Epithelial cell of proximal tubule (primary cell): ENCODE measurements around the gene TPRN. TPM values are rescaled to one million over a fixed set of nuclear protein-coding genes. Genes with fewer than 3 reads are reported as not detected.

Experiments used
- DNase-seq: peaks from one replicate; pipeline ENCODE4 v3.0.0-alpha.2; 2011; ENCODE audit warnings: low read depth
- H3K4me3 ChIP-seq: 2 replicates; pipeline ENCODE4 v1.5.1; 2011; ENCODE audit warnings: low read depth, mild to moderate bottlenecking, low read length
- total RNA-seq: library from RNA; depleted of rRNA; stranded (reverse); fragments of >200 nt; gene quantifications from 2 replicates; pipeline ENCODE4 v1.2.3, GENCODE V29; 2015
- TF ChIP-seq, protein P1 (sequence below): conservative IDR thresholded peaks from 2 replicates; pipeline ENCODE4 v1.5.1; 2012; ENCODE audit warnings: low read depth, mild to moderate bottlenecking, low read length

Gene TPRN, protein sequence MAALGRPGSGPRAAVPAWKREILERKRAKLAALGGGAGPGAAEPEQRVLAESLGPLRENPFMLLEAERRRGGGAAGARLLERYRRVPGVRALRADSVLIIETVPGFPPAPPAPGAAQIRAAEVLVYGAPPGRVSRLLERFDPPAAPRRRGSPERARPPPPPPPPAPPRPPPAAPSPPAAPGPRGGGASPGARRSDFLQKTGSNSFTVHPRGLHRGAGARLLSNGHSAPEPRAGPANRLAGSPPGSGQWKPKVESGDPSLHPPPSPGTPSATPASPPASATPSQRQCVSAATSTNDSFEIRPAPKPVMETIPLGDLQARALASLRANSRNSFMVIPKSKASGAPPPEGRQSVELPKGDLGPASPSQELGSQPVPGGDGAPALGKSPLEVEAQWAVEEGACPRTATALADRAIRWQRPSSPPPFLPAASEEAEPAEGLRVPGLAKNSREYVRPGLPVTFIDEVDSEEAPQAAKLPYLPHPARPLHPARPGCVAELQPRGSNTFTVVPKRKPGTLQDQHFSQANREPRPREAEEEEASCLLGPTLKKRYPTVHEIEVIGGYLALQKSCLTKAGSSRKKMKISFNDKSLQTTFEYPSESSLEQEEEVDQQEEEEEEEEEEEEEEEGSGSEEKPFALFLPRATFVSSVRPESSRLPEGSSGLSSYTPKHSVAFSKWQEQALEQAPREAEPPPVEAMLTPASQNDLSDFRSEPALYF
- total RNA-seq, result 10.5 and 13.5 TPM in 2 replicates

DNA sequence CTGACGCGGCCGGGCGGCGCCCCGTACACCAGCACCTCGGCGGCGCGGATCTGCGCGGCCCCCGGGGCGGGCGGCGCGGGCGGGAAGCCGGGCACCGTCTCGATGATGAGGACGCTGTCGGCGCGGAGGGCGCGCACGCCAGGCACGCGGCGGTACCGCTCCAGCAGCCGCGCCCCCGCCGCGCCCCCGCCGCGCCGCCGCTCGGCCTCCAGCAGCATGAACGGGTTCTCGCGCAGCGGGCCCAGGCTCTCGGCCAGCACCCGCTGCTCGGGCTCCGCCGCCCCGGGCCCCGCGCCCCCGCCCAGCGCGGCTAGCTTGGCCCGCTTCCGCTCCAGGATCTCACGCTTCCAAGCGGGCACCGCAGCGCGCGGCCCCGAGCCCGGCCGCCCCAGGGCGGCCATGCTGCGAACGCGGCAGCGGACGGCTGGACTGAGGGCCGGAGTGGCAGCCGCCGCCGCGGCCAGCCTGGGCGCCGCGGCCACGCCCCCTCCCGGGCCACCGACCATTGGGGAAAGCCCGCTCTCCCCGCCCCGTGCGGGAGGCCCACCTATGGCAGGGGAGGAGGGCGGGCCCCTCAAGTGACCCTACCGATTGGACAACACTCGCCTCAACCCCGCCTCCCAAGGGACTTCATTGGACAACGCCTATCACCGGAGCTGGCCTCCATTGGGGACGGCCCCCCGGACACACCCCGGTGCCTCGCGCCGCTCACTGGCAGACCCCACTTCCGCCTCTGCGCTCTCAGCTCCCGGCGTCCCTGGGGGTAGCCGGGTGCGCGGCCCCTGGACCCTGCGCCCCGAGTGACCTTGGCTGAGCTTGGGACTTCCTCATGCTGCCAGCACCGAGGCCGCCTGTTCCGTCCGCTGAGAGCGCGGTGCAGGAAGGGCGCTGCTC lies at the start of gene TPRN:
TSS of gene TPRN (minus strand) at position 431 of the 894 bp plus-strand sequence. CDS start at position 401, 30 bp downstream.
- peak within 1 kb of the TSS; percentile 65 for H3K4me3 ChIP-seq
- DNase-seq, result peak; percentile 74
- TF ChIP-seq, protein P1, sequence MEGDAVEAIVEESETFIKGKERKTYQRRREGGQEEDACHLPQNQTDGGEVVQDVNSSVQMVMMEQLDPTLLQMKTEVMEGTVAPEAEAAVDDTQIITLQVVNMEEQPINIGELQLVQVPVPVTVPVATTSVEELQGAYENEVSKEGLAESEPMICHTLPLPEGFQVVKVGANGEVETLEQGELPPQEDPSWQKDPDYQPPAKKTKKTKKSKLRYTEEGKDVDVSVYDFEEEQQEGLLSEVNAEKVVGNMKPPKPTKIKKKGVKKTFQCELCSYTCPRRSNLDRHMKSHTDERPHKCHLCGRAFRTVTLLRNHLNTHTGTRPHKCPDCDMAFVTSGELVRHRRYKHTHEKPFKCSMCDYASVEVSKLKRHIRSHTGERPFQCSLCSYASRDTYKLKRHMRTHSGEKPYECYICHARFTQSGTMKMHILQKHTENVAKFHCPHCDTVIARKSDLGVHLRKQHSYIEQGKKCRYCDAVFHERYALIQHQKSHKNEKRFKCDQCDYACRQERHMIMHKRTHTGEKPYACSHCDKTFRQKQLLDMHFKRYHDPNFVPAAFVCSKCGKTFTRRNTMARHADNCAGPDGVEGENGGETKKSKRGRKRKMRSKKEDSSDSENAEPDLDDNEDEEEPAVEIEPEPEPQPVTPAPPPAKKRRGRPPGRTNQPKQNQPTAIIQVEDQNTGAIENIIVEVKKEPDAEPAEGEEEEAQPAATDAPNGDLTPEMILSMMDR, result no peak

DNA sequence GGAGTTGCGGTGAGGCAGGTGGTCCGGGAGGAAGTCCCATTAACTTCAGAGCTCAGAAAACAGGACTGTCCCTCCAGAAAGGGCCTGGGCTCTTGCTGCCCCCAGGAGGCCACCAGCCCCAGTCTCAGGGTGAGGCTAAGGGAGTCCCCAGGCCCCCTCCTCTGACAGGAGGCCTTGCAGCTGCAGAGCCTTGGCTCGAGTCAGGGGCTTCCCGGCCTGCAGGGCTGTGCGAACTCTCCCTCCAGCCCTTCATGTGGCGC lies 47.3 kb upstream of the TPRN start:
- no peak for DNase-seq
- TF ChIP-seq, protein P1, result no peak
- H3K4me3 ChIP-seq, result no peak overlapping the region

DNA sequence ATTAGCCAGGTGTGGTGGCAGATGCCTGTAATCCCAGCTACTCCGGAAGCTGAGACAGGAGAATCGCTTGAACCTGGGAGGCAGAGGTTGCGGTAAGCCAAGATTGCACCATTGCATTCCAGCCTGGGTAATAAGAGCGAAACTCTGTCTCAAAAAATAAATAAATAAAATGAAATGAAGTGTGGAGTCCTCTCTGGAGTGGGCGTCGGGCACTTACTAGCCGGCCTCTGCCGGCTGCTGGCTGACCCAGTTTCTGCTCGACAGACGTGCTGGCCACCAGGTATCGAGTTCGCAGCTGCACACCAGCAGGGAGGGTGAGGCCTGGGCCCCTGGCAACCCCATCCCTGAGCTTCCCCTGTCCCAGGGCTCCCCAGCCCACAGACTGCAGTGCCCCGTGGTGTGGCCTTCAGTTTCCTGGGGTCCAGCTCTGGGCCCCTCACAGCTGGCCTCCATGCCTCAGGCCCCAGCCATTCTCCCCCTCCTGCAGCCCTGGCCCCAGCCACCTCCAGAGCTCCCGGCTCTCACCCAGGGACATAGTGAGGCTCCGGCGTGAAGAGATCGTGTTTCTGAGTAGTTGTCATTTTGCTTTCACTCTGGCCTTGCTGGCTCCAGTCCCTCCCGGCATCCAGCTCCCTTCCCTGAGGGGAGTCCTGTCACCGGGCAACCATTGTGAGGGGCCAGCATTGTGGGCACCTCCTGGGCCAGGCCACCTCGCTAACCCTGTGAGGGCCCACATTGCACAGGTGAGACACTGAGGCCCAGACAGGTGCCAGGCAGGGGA lies 46.8 kb upstream of the TPRN start:
- TF ChIP-seq, protein P1, result no peak
- no peak overlapping the region for H3K4me3 ChIP-seq
- no peak for DNase-seq

DNA sequence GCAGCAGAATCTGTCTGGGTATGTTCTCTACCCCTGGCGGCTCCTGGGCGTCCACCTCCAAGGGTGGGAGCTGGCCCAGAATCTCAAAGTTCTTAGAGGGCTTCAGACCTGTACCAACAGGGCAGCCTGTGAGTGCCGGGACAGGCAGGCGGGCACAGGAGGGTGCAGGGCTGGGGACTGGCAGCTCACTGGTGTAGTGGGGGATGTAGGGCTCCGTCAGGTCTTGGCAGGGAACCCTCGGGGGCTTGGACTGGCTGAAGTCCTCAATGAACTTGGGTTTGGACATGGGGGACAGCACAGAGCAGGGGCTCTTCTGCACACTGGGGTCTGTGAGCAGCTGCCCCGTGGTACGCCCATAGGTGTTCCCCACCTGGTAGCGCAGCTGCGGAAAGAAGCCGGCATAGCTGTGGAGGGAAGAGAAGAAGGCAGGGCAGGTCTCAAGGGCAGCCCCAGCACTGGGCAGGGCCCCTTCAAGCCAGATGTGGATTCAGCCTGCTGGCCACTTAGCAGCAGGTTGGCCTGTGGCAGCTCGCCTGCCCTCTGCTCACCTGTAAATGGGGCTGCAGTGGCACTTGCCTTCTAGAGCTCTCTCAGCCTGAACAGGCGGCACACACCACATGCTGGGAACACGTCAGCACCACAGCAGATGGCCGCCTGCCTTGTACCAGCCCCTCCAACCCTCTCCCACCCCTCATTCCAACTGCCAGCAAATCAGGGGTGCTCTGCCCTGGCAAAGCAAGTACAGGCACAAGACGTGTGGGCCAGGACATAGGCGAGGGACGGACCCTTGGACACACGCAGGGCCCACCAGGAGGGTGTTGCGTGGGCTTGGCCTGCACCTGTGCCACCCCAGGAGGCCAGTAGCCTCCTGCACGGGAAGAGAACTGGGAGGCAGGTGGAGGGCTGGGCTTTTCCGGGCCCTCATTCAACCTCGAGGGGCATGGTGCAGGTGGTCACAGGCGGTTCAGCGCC lies 45.2 kb upstream of the TPRN start:
- no peak for DNase-seq
- H3K4me3 ChIP-seq, result no peak overlapping the region
- TF ChIP-seq, protein P1, result no peak

DNA sequence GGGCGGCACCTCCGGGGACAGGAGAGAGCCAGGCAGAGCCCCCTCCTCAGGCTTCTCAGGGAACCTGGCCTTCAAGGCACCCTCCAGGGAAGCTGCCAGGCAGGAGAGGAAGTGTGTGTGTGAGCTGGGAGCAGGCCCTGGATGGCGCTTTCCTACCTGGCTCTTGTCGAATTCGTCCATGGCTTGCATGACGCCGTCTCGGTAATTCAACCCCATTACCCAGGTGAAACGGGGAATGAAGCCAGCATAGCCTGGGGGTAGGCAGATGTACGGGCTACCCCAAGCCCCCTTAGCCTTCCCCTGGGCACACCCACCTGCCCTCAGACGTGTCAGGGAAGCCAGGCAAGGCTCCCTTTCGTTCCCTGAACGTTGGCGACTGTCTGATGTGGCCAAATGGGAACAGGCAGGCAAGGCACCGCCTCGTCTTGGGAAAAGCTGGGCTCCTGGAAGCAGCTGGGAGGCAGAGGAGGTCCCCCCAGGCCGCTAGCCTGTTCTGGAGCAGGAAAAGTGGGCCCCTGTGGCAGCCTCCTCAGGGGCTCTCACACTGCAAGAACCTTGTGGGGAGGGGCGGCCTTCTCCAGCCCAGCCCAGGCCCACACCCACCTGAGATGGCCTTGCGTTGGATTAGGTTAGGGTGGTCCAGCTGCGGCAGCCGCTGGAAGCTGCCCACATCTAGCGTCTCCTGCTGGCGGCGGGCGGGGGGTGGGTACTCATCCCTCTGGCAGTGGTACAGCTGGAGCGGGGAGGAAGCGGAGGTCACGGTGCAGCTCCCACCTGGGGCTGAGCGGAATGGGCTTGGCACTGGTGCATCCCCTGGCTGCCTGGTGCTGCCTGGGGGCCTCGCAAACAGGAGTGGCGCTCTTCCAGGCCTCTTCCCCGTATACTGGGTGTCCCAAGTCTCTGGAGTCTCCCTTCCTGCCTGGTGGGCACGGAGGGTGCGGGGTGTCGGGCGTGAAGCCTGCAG lies 44.2 kb upstream of the TPRN start:
- no peak for DNase-seq
- no peak overlapping the region for H3K4me3 ChIP-seq
- TF ChIP-seq, protein P1, result no peak
